HepG2 (cell line): ENCODE data around the gene PDLIM5. TPM values are rescaled to one million over a fixed set of nuclear protein-coding genes. Genes with fewer than 3 reads are reported as not detected.

ENCODE experiments used
- CEBPB ChIP-seq: IDR thresholded peaks from 2 replicates; pipeline ENCODE4 v1.6.1; 2011; ENCODE audit warnings: low read depth, low read length, improper control_type of control experiment, borderline replicate concordance
- CENPT ChIP-seq: sonication (generic); formaldehyde crosslinking; IDR thresholded peaks from 2 replicates; pipeline ENCODE4 v1.8.0; 2022; ENCODE audit warnings: low read depth, mild to moderate bottlenecking, moderate library complexity, missing genetic modification reagents
- DNMT3B ChIP-seq: conservative IDR thresholded peaks from 2 replicates; pipeline ENCODE4 v1.6.1; 2016; ENCODE audit warnings: missing biosample characterization, control low read depth
- FOXC1 ChIP-seq: sonication (generic); formaldehyde crosslinking; IDR thresholded peaks from 2 replicates; pipeline ENCODE4 v1.8.0; 2022; ENCODE audit warnings: mild to moderate bottlenecking, missing genetic modification reagents, borderline replicate concordance
- HNRNPK ChIP-seq: fragments of 200-400 bp; formaldehyde crosslinking; IDR thresholded peaks from 2 replicates; pipeline ENCODE4 v1.6.1; 2018; ENCODE audit warnings: low read length, low read depth, moderate library complexity, mild to moderate bottlenecking; ENCODE audit not compliant: poor library complexity, severe bottlenecking
- MIER2 ChIP-seq: IDR thresholded peaks from 2 replicates; pipeline ENCODE4 v1.6.1; 2016; ENCODE audit warnings: missing biosample characterization, missing genetic modification reagents
- MIER3 ChIP-seq: IDR thresholded peaks from 2 replicates; pipeline ENCODE4 v1.6.1; 2016; ENCODE audit warnings: missing compliant biosample characterization, borderline replicate concordance
- PPARG ChIP-seq: conservative IDR thresholded peaks from 2 replicates; pipeline ENCODE4 v1.6.1; 2016; ENCODE audit warnings: missing biosample characterization, missing genetic modification reagents
- YY1 ChIP-seq: IDR thresholded peaks from 2 replicates; pipeline ENCODE4 v1.6.1; 2011; ENCODE audit warnings: low read length, low read depth, moderate library complexity, mild to moderate bottlenecking; ENCODE audit not compliant: insufficient read depth, insufficient replicate concordance
- ZNF383 ChIP-seq: sonication (generic); formaldehyde crosslinking; IDR thresholded peaks from 2 replicates; pipeline ENCODE4 v1.4.0; 2020; ENCODE audit warnings: missing genetic modification reagents, mild to moderate bottlenecking, borderline replicate concordance
- ZNF547 ChIP-seq: sonication (generic); formaldehyde crosslinking; IDR thresholded peaks from 2 replicates; pipeline ENCODE4 v1.5.1; 2020; ENCODE audit warnings: mild to moderate bottlenecking, missing genetic modification reagents
- ZNF672 ChIP-seq: sonication (generic); formaldehyde crosslinking; IDR thresholded peaks from 2 replicates; pipeline ENCODE4 v1.8.1; 2022; ENCODE audit warnings: missing genetic modification reagents
- ZNF709 ChIP-seq: sonication (generic); formaldehyde crosslinking; IDR thresholded peaks from 2 replicates; pipeline ENCODE4 v1.5.0; 2020; ENCODE audit warnings: mild to moderate bottlenecking, missing genetic modification reagents
- ZSCAN20 ChIP-seq: sonication (generic); formaldehyde crosslinking; IDR thresholded peaks from 2 replicates; pipeline ENCODE4 v1.4.0; 2020; ENCODE audit warnings: missing genetic modification reagents, mild to moderate bottlenecking, borderline replicate concordance
- polyA plus RNA-seq, 8 experiments: library from polyadenylated mRNA; depleted of rRNA in 3 of 8; stranded (reverse) in 7 of 8; unstranded in 1 of 8; fragments of >200 nt; fragmentation: Illumina TruSeq in 4 of 8; extraction: Trizol in 4 of 8; gene quantifications; 2 replicates each; pipeline versions ENCODE4 v1.2.1 to v1.2.3, GENCODE V29; 2011 to 2016; ENCODE audit warnings: low read depth in 4 of 8, missing spikeins in 1 of 8, mixed read lengths in 1 of 8; ENCODE audit not compliant: insufficient read depth in 1 of 8
- total RNA-seq, 5 experiments: library from RNA; depleted of rRNA; stranded (reverse); fragments of >200 nt; fragmentation: Illumina TruSeq; extraction: Trizol; gene quantifications; 2 replicates each; pipeline ENCODE4 v1.2.3, GENCODE V29; 2016; ENCODE audit warnings: low read depth in 1 of 5
- TF ChIP-seq, protein P1 (sequence below): sonication (generic); formaldehyde crosslinking; IDR thresholded peaks from 2 replicates; pipeline ENCODE4 v1.8.1; 2022; ENCODE audit warnings: mild to moderate bottlenecking, missing genetic modification reagents
- TF ChIP-seq, protein P2 (sequence below): sonication (generic); formaldehyde crosslinking; IDR thresholded peaks from 2 replicates; pipeline ENCODE4 v1.4.0; 2020; ENCODE audit warnings: mild to moderate bottlenecking, missing genetic modification reagents, borderline replicate concordance
- TF ChIP-seq, protein P3 (sequence below): sonication (generic); formaldehyde crosslinking; IDR thresholded peaks from 2 replicates; pipeline ENCODE4 v1.4.0; 2020; ENCODE audit warnings: missing genetic modification reagents
- TF ChIP-seq, protein P4 (sequence below): sonication (generic); formaldehyde crosslinking; IDR thresholded peaks from 2 replicates; pipeline ENCODE4 v1.5.0; 2020; ENCODE audit warnings: missing genetic modification reagents

The PDLIM5 gene
- total and polyA plus RNA-seq, 2 of the 13 experiments (the other 11 are each of a cell fraction or from before 2014, with no cell fraction given) = 52.8 to 119 TPM

DNA sequence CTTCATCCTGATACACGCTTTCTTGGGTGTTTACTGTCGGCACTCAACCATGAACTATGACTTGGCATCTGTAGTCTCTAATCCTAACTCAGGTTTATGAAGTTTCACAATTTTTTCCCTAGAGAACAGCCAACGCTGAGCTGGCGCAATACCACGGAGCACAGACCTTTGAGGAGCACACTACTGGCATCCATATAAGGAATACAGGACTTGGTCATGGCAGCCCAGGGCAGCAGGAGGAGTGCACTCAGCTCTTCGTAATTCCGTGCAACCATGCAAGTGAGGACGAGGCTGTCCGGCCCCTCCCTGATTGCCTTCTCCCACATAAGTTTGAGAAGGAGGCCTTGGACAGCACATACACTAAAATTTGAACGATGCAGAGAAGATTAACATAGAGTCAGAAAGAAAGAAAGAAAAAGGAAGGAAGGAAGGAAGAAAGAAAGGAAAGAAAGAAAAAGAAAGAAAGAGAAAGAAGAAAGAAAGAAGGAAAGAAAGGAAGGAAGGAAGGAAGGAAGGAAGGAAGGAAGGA lies 41.0 kb upstream of the PDLIM5 start (continued):
- TF ChIP-seq YY1 (no peak), HNRNPK (no peak), ZNF672 (CRISPR knock-in tag) (no peak), CENPT (no peak), ZNF709 (no peak), MIER3 (CRISPR knock-in tag) (peak; percentile 18; the same call in 1 of the 2 replicates), CEBPB (peak; percentile 96), ZNF547 (no peak), FOXC1 (CRISPR knock-in tag) (no peak), ZNF383 (CRISPR knock-in tag) (no peak), MIER2 (CRISPR knock-in tag) (no peak), DNMT3B (CRISPR knock-in tag) (no peak), PPARG (CRISPR knock-in tag) (no peak), ZSCAN20 (CRISPR knock-in tag) (no peak)
- TF ChIP-seq, protein P1, sequence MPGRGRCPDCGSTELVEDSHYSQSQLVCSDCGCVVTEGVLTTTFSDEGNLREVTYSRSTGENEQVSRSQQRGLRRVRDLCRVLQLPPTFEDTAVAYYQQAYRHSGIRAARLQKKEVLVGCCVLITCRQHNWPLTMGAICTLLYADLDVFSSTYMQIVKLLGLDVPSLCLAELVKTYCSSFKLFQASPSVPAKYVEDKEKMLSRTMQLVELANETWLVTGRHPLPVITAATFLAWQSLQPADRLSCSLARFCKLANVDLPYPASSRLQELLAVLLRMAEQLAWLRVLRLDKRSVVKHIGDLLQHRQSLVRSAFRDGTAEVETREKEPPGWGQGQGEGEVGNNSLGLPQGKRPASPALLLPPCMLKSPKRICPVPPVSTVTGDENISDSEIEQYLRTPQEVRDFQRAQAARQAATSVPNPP = no peak
- TF ChIP-seq, protein P2, sequence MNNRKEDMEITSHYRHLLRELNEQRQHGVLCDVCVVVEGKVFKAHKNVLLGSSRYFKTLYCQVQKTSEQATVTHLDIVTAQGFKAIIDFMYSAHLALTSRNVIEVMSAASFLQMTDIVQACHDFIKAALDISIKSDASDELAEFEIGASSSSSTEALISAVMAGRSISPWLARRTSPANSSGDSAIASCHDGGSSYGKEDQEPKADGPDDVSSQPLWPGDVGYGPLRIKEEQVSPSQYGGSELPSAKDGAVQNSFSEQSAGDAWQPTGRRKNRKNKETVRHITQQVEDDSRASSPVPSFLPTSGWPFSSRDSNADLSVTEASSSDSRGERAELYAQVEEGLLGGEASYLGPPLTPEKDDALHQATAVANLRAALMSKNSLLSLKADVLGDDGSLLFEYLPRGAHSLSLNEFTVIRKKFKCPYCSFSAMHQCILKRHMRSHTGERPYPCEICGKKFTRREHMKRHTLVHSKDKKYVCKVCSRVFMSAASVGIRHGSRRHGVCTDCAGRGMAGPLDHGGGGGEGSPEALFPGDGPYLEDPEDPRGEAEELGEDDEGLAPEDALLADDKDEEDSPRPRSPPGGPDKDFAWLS (CRISPR knock-in tag) = no peak
- TF ChIP-seq, protein P3, sequence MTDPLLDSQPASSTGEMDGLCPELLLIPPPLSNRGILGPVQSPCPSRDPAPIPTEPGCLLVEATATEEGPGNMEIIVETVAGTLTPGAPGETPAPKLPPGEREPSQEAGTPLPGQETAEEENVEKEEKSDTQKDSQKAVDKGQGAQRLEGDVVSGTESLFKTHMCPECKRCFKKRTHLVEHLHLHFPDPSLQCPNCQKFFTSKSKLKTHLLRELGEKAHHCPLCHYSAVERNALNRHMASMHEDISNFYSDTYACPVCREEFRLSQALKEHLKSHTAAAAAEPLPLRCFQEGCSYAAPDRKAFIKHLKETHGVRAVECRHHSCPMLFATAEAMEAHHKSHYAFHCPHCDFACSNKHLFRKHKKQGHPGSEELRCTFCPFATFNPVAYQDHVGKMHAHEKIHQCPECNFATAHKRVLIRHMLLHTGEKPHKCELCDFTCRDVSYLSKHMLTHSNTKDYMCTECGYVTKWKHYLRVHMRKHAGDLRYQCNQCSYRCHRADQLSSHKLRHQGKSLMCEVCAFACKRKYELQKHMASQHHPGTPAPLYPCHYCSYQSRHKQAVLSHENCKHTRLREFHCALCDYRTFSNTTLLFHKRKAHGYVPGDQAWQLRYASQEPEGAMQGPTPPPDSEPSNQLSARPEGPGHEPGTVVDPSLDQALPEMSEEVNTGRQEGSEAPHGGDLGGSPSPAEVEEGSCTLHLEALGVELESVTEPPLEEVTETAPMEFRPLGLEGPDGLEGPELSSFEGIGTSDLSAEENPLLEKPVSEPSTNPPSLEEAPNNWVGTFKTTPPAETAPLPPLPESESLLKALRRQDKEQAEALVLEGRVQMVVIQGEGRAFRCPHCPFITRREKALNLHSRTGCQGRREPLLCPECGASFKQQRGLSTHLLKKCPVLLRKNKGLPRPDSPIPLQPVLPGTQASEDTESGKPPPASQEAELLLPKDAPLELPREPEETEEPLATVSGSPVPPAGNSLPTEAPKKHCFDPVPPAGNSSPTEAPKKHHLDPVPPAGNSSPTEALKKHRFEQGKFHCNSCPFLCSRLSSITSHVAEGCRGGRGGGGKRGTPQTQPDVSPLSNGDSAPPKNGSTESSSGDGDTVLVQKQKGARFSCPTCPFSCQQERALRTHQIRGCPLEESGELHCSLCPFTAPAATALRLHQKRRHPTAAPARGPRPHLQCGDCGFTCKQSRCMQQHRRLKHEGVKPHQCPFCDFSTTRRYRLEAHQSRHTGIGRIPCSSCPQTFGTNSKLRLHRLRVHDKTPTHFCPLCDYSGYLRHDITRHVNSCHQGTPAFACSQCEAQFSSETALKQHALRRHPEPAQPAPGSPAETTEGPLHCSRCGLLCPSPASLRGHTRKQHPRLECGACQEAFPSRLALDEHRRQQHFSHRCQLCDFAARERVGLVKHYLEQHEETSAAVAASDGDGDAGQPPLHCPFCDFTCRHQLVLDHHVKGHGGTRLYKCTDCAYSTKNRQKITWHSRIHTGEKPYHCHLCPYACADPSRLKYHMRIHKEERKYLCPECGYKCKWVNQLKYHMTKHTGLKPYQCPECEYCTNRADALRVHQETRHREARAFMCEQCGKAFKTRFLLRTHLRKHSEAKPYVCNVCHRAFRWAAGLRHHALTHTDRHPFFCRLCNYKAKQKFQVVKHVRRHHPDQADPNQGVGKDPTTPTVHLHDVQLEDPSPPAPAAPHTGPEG (CRISPR knock-in tag) = no peak
- TF ChIP-seq, protein P4, sequence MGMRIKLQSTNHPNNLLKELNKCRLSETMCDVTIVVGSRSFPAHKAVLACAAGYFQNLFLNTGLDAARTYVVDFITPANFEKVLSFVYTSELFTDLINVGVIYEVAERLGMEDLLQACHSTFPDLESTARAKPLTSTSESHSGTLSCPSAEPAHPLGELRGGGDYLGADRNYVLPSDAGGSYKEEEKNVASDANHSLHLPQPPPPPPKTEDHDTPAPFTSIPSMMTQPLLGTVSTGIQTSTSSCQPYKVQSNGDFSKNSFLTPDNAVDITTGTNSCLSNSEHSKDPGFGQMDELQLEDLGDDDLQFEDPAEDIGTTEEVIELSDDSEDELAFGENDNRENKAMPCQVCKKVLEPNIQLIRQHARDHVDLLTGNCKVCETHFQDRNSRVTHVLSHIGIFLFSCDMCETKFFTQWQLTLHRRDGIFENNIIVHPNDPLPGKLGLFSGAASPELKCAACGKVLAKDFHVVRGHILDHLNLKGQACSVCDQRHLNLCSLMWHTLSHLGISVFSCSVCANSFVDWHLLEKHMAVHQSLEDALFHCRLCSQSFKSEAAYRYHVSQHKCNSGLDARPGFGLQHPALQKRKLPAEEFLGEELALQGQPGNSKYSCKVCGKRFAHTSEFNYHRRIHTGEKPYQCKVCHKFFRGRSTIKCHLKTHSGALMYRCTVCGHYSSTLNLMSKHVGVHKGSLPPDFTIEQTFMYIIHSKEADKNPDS (CRISPR knock-in tag) = no peak
